Thyroid gland (tissue), 4 donors: ENCODE data around the gene MATN1. TPM values are rescaled to one million over a fixed set of nuclear protein-coding genes. Genes with fewer than 3 reads are reported as not detected.

Experiments
- DNase-seq, 2 donors: peaks; one replicate each; pipeline ENCODE4 v3.0.0-alpha.2; 2019
- H3K27ac ChIP-seq, 3 donors: fragments of 200-600 bp; sonication (generic); 1 replicate in 2 of 3; 2 replicates in 1 of 3; pipeline ENCODE4 v1.5.1; 2016 to 2019; ENCODE audit warnings: mild to moderate bottlenecking in 1 of 3, moderate library complexity in 1 of 3
- H3K27me3 ChIP-seq: fragments of 200-600 bp; sonication (generic); one replicate; pipeline ENCODE4 v1.5.1; 2019
- H3K36me3 ChIP-seq, 2 donors: fragments of 200-600 bp; sonication (generic); one replicate each; pipeline ENCODE4 v1.5.1; 2016 to 2019
- H3K4me1 ChIP-seq, 2 donors: fragments of 200-600 bp; sonication (generic); one replicate each; pipeline ENCODE4 v1.5.1; 2017 to 2019
- H3K4me3 ChIP-seq, 3 donors: fragments of 200-600 bp; sonication (generic); replicated peaks in 1 of 3; 1 replicate in 2 of 3; 2 replicates in 1 of 3; pipeline ENCODE4 v1.5.1; 2016; ENCODE audit warnings: mild to moderate bottlenecking in 1 of 3
- H3K9me3 ChIP-seq: fragments of 200-600 bp; sonication (generic); one replicate; pipeline ENCODE4 v1.5.1; 2017
- POLR2A ChIP-seq, 2 donors: fragments of 450-650 bp; IDR thresholded peaks; one replicate each; pipeline ENCODE4 v1.6.1; 2017; ENCODE audit warnings: antibody characterized with exemption in 2 of 2, mild to moderate bottlenecking in 2 of 2, moderate library complexity in 1 of 2
- WGBS, 2 donors: methylation state at CpG; one replicate each; pipeline ENCODE4 v1.1.5; 2017; 5-methylcytosine and 5-hydroxymethylcytosine counted together
- intact Hi-C: fragments of 100-400 bp; cut with DNase I; formaldehyde crosslinking; loops from one replicate; pipeline ENCODE4 v1.15.1; 2023
- total RNA-seq, 4 donors: library from RNA; depleted of rRNA; stranded (reverse); fragments of >200 nt; gene quantifications; one replicate each; pipeline ENCODE4 v1.2.3, GENCODE V29; 2016
- TF ChIP-seq, protein P1 (sequence below), 6 experiments: fragments of 200-600 bp in 3 of 6; fragments of 450-650 bp in 3 of 6; sonication (generic) in 3 of 6; IDR thresholded peaks; one replicate each; pipeline ENCODE4 v1.5.1; 2016 to 2019; ENCODE audit warnings: antibody characterized with exemption in 6 of 6, mild to moderate bottlenecking in 2 of 6, inconsistent platforms in 1 of 6, moderate library complexity in 1 of 6

Gene MATN1
- total RNA-seq, 4 donors from 2014 or later, result 0.45 to 3.0 TPM; not detected in 2

- 90 to 91% methylated on average over 10 to 11 of the region's 11 CpGs for WGBS, 2 donors
- DNase-seq, result no peak
- Histone ChIP-seq H3K36me3 (no peaks in the 10 kb centered on the region), H3K9me3 (no peaks in the 10 kb centered on the region), H3K27ac (no peak overlapping the region), H3K4me1 (no peaks in the 10 kb centered on the region), H3K27me3 (no peaks in the 10 kb centered on the region), H3K4me3 (no peak overlapping the region)
- intact Hi-C loops, result no loop called here
- TF ChIP-seq, protein P1, sequence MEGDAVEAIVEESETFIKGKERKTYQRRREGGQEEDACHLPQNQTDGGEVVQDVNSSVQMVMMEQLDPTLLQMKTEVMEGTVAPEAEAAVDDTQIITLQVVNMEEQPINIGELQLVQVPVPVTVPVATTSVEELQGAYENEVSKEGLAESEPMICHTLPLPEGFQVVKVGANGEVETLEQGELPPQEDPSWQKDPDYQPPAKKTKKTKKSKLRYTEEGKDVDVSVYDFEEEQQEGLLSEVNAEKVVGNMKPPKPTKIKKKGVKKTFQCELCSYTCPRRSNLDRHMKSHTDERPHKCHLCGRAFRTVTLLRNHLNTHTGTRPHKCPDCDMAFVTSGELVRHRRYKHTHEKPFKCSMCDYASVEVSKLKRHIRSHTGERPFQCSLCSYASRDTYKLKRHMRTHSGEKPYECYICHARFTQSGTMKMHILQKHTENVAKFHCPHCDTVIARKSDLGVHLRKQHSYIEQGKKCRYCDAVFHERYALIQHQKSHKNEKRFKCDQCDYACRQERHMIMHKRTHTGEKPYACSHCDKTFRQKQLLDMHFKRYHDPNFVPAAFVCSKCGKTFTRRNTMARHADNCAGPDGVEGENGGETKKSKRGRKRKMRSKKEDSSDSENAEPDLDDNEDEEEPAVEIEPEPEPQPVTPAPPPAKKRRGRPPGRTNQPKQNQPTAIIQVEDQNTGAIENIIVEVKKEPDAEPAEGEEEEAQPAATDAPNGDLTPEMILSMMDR (IDR thresholded peaks at IDR 0.05), result no peak
- no peak for TF ChIP-seq POLR2A (IDR thresholded peaks at IDR 0.05)
Observed at GRCh38 chr1:30742300-30742962, 19.0 kb upstream of the MATN1 start.

GRCh38 chr1:30741239-30741894, 18.0 kb upstream of the MATN1 start:
- Histone ChIP-seq H3K9me3 (no peaks in the 10 kb centered on the region), H3K4me1 (no peaks in the 10 kb centered on the region), H3K27me3 (no peaks in the 10 kb centered on the region), H3K4me3 (no peak overlapping the region), H3K36me3 (no peaks in the 10 kb centered on the region), H3K27ac (no peak overlapping the region)
- WGBS, 2 donors, result 64 to 70% methylated on average over 10 to 12 of the region's 12 CpGs
- DNase-seq, result no peak
- TF ChIP-seq, protein P1 (IDR thresholded peaks at IDR 0.05), result no peak
- TF ChIP-seq POLR2A (IDR thresholded peaks at IDR 0.05), result no peak
- intact Hi-C loops, result no loop called here

- intact Hi-C loops, result no loop called here
- no peak for DNase-seq
Observed at GRCh38 chr1:30740251-30741238, 17.2 kb upstream of the MATN1 start.

GRCh38 chr1:30739601-30740000, 16.2 kb upstream of the MATN1 start:
- TF ChIP-seq POLR2A (IDR thresholded peaks at IDR 0.05), result no peak
- TF ChIP-seq, protein P1 (IDR thresholded peaks at IDR 0.05), result no peak
- 62 to 77% methylated on average over 8 of the region's 8 CpGs for WGBS, 2 donors

More at GRCh38 chr1:30740251-30741238, 17.2 kb upstream of the MATN1 start:
- no peak overlapping the region for H3K27ac ChIP-seq
- no peaks in the 10 kb centered on the region for H3K36me3 ChIP-seq
- no peaks in the 10 kb centered on the region for H3K9me3 ChIP-seq
- no peak for TF ChIP-seq POLR2A (IDR thresholded peaks at IDR 0.05)
- TF ChIP-seq, protein P1 (IDR thresholded peaks at IDR 0.05), result no peak
- H3K4me3 ChIP-seq, result no peak overlapping the region
- peaks cover 6 to 7% of the 10 kb centered on the region in 2 donors for H3K4me1 ChIP-seq
- H3K27me3 ChIP-seq, result no peaks in the 10 kb centered on the region
- WGBS, 2 donors, result 77 to 84% methylated on average over 12 to 15 of the region's 15 CpGs

More at GRCh38 chr1:30739601-30740000, 16.2 kb upstream of the MATN1 start:
- no peak for DNase-seq
- Histone ChIP-seq H3K4me3 (no peak overlapping the region), H3K9me3 (no peaks in the 10 kb centered on the region), H3K27me3 (no peaks in the 10 kb centered on the region), H3K27ac (no peak overlapping the region), H3K36me3 (no peaks in the 10 kb centered on the region), H3K4me1 (peaks cover 14 to 15% of the 10 kb centered on the region in 2 donors)
- intact Hi-C loops, result loop anchor here (5.0 kb wide), 1 partner anchor 33 kb away; no protein-coding TSS in a partner anchor
